Endothelial cell of umbilical vein (primary cell): Measurements from ENCODE around the gene GSTCD. TPM values are rescaled to one million over a fixed set of nuclear protein-coding genes. Genes with fewer than 3 reads are reported as not detected.
"Not testable (repeated sequence)": the region's sequence is repeated elsewhere in the genome, so short reads cannot be mapped to it uniquely, and the experiment has no call there.

Experiments
- BruUV-seq: library from RNA; stranded (reverse); fragments of 400-500 nt; replicated peaks from 2 replicates; lab custom pipeline; 2021; lab: Mats Ljungman, UMichigan
- CTCF ChIA-PET: fragments of 300-600, 350-600 bp; sonication (Branson Sonifier 250); formaldehyde crosslinking; loops from one replicate; lab custom pipeline; 2021; ENCODE audit warnings: antibody characterized with exemption, inconsistent platforms; lab: Charles Lee
- POLR2A ChIA-PET: fragments of 300-600, 350-600 bp; sonication (Branson Sonifier 250); formaldehyde crosslinking; loops from one replicate; lab custom pipeline; 2021; ENCODE audit warnings: antibody characterized with exemption, inconsistent platforms; lab: Charles Lee
- DNase-seq: peaks from one replicate; pipeline ENCODE4 v3.0.0-alpha.2; 2011; ENCODE audit warnings: low read depth, low spot score
- FAIRE-seq: peaks from 2 replicates; lab custom pipeline; 2011; peaks lifted over from hg19 to GRCh38; lab: Jason Lieb, UNC
- H2AFZ ChIP-seq: 2 replicates; pipeline ENCODE4 v1.6.0; 2012; ENCODE audit warnings: low read depth, low read length, control low read depth, inconsistent platforms
- H3K27ac ChIP-seq: 2 replicates; pipeline ENCODE4 v1.5.1; 2011; ENCODE audit warnings: low read depth, mild to moderate bottlenecking, control low read depth, low read length, moderate library complexity; ENCODE audit not compliant: insufficient read depth
- H3K27me3 ChIP-seq, 2 experiments: 2 replicates each; pipeline versions ENCODE4 v1.6.0 to v1.6.1; 2011; ENCODE audit warnings: low read length in 2 of 2, mixed read lengths in 1 of 2; ENCODE audit not compliant: control insufficient read depth in 2 of 2, insufficient read depth in 2 of 2
- H3K36me3 ChIP-seq, 2 experiments: 2 replicates in 1 of 2; 3 replicates in 1 of 2; pipeline ENCODE4 v1.5.1; 2011; ENCODE audit warnings: low read length in 2 of 2, mild to moderate bottlenecking in 1 of 2, moderate library complexity in 1 of 2; ENCODE audit not compliant: control insufficient read depth in 2 of 2, insufficient read depth in 2 of 2; ENCODE audit errors: extremely low read depth in 1 of 2
- H3K4me1 ChIP-seq: 3 replicates; pipeline ENCODE4 v1.5.1; 2011; ENCODE audit warnings: mild to moderate bottlenecking, low read length; ENCODE audit not compliant: control insufficient read depth, insufficient read depth; ENCODE audit errors: extremely low read depth
- H3K4me2 ChIP-seq: 2 replicates; pipeline ENCODE4 v1.6.1; 2011; ENCODE audit warnings: low read length, control low read depth, mixed read lengths; ENCODE audit not compliant: insufficient read depth
- H3K4me3 ChIP-seq, 3 experiments: fragments of 200-600 bp in 1 of 3; sonication (generic), shearing (Covaris generic) in 1 of 3; replicated peaks in 1 of 3; 2 replicates each; pipeline ENCODE4 v1.5.1; 2011 to 2016; ENCODE audit warnings: control low read depth in 3 of 3, low read length in 3 of 3, mild to moderate bottlenecking in 2 of 3, inconsistent platforms in 1 of 3, low read depth in 1 of 3, moderate library complexity in 1 of 3; ENCODE audit not compliant: insufficient read depth in 1 of 3
- H3K79me2 ChIP-seq: 2 replicates; pipeline ENCODE4 v1.6.0; 2012; ENCODE audit warnings: low read length, inconsistent platforms; ENCODE audit not compliant: control insufficient read depth, insufficient read depth
- H3K9ac ChIP-seq: replicated peaks from 2 replicates; pipeline ENCODE3; 2011; ENCODE audit warnings: low read length, control low read depth; ENCODE audit not compliant: insufficient read depth; ENCODE audit errors: extremely low read depth
- H3K9me1 ChIP-seq: replicated peaks from 3 replicates; pipeline ENCODE4 v1.6.0; 2011; ENCODE audit warnings: mild to moderate bottlenecking, low read length; ENCODE audit not compliant: control insufficient read depth, insufficient read depth; ENCODE audit errors: extremely low read depth
- H3K9me3 ChIP-seq: replicated peaks from 2 replicates; pipeline ENCODE4 v1.5.1; 2012; ENCODE audit warnings: low read length, inconsistent platforms; ENCODE audit not compliant: control insufficient read depth, insufficient read depth
- H4K20me1 ChIP-seq: replicated peaks from 2 replicates; pipeline ENCODE3; 2011; ENCODE audit warnings: mild to moderate bottlenecking, low read length; ENCODE audit not compliant: control insufficient read depth, insufficient read depth; ENCODE audit errors: extremely low read depth
- dilution Hi-C: fragments of 300-500 bp; cut with MboI; formaldehyde crosslinking; loops from one replicate; pipeline ENCODE4 v1.15.0; 2019; ENCODE audit warnings: low sequenced_read_pairs; ENCODE audit not compliant: extremely low pct_ligation_motif_present
- intact Hi-C: fragments of 100-400 bp; cut with micrococcal nuclease; formaldehyde crosslinking; loops from one replicate; pipeline ENCODE4 v1.10.0; 2022
- polyA plus RNA-seq, 4 experiments: library from polyadenylated mRNA; depleted of rRNA in 3 of 4; stranded (reverse) in 3 of 4; unstranded in 1 of 4; fragments of >200 nt; gene quantifications; 2 replicates each; pipeline versions ENCODE4 v1.2.1 to v1.2.3, GENCODE V29; 2011 to 2012; ENCODE audit warnings: missing spikeins in 1 of 4
- total RNA-seq: library from RNA; stranded (reverse); gene quantifications from 2 replicates; pipeline ENCODE4 v1.2.3, GENCODE V29; 2021

The GSTCD gene
- total and polyA plus RNA-seq, 2 donors (not counting 3 experiments of a cell fraction or from before 2014, with no cell fraction given) = 3.3 to 11.3 TPM

DNA sequence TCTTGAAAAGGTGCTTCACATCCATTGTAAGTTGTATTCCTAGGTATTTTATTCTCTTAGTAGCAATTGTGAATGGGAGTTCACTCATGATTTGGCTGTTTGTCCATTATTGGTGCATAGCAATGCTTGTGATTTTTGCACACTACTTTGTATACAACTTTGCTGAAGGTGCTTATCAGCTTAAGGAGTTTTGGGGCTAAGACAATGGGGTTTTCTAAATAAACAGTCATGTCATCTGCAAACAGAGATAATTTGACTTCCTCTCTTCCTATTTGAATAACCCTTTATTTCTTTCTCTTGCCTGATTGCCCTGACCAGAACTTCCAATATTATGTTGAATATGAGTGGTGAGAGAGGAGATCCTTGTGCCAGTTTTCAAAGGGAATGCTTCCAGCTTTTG, 63.5 kb downstream of the GSTCD start:
- H3K4me2 ChIP-seq, dilution Hi-C loops, H3K4me1 ChIP-seq, CTCF ChIA-PET, H3K9ac ChIP-seq, H3K9me3 ChIP-seq, DNase-seq, BruUV-seq, H3K79me2 ChIP-seq, H3K36me3 ChIP-seq, H3K27me3 ChIP-seq, H3K4me3 ChIP-seq, H2AFZ ChIP-seq, FAIRE-seq, H3K9me1 ChIP-seq, H4K20me1 ChIP-seq, H3K27ac ChIP-seq, POLR2A ChIA-PET, intact Hi-C loops: not testable (repeated sequence)

DNA sequence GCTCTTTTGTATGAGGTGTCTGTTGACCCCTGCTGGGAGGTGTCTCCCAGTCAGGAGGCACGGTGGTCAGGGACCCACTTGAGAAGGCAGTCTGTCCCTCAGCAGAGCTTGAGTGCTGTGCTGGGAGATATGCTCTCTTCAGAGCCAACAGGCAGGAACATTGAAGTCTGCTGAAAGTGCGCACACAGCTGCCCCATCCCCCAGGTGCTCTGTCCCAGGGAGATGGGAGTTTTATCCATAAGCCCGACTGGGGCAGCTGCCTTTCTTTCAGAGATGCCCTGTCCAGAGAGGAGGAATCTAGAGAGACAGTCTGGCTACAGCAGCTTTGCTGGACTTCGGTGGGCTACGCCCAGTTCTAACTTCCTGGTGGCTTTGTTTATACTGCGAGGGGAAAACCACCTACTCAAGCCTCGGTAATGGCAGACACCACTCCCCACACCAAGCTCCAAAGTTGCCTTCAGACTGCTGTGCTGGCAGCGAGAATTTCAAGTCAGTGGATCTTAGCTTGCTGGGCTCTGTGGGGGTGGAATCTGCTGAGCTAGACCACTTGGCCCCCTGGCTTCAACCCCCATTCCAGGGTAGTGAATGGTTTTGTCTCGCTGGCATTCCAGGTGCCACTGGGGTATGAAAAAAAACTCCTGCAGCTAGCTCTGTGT, 67.3 kb downstream of the GSTCD start:
- H2AFZ ChIP-seq, H3K9ac ChIP-seq, H3K4me2 ChIP-seq, BruUV-seq, H3K4me3 ChIP-seq, H3K36me3 ChIP-seq, H3K27ac ChIP-seq, dilution Hi-C loops, DNase-seq, H3K4me1 ChIP-seq, H3K79me2 ChIP-seq, H3K27me3 ChIP-seq, H3K9me1 ChIP-seq, H4K20me1 ChIP-seq, FAIRE-seq, H3K9me3 ChIP-seq, intact Hi-C loops, POLR2A ChIA-PET: not testable (repeated sequence)
- CTCF ChIA-PET = interaction anchor here (0.9 kb wide), 1 partner anchor 9 kb away, joined by 3 read pairs; no protein-coding TSS in a partner anchor
